BLaER1 (cell line): ENCODE results near the gene BORCS5.

Experiments
- H3K27ac ChIP-seq: shearing (Covaris generic); formaldehyde crosslinking; 2 replicates; pipeline ENCODE4 v1.8.1; 2022
- H3K27me3 ChIP-seq: shearing (Covaris generic); formaldehyde crosslinking; 2 replicates; pipeline ENCODE4 v1.8.1; 2022
- H3K36me3 ChIP-seq: shearing (Covaris generic); formaldehyde crosslinking; 2 replicates; pipeline ENCODE4 v1.8.1; 2022
- H3K4me1 ChIP-seq: shearing (Covaris generic); formaldehyde crosslinking; 2 replicates; pipeline ENCODE4 v1.8.1; 2022
- H3K4me2 ChIP-seq: shearing (Covaris generic); formaldehyde crosslinking; 2 replicates; pipeline ENCODE4 v1.8.1; 2022
- H3K4me3 ChIP-seq: shearing (Covaris generic); formaldehyde crosslinking; 2 replicates; pipeline ENCODE4 v1.8.1; 2022
- H3K9ac ChIP-seq: shearing (Covaris generic); formaldehyde crosslinking; 2 replicates; pipeline ENCODE4 v1.8.1; 2022
- H3K9me3 ChIP-seq: shearing (Covaris generic); formaldehyde crosslinking; 2 replicates; pipeline ENCODE4 v1.8.1; 2022
- H4K20me1 ChIP-seq: shearing (Covaris generic); formaldehyde crosslinking; 2 replicates; pipeline ENCODE4 v1.8.1; 2022
- Cebpa-rat ChIP-seq: shearing (Covaris generic); IDR thresholded peaks from 2 replicates; pipeline ENCODE4 v1.8.1; 2022

Gene BORCS5

GRCh38 chr12:12505544-12506495 is 148.9 kb downstream of the BORCS5 start:
- Histone ChIP-seq H3K4me1 (peaks cover 24% of the 10 kb centered on the region), H3K36me3 (no peaks in the 10 kb centered on the region), H3K9ac (no peak overlapping the region), H4K20me1 (0 out of 2 replicates have a peak, but pooled peaks cover 5% of the 10 kb centered on the region), H3K4me3 (no peak overlapping the region), H3K27me3 (no peaks in the 10 kb centered on the region), H3K27ac (peak overlapping the region; percentile 16; the same call in 1 of the 2 replicates), H3K4me2 (peak overlapping the region; percentile 58), H3K9me3 (no peaks in the 10 kb centered on the region)
- TF ChIP-seq Cebpa-rat, result no peak

GRCh38 chr12:12506496-12506890 is 149.6 kb downstream of the BORCS5 start:
- no peak for TF ChIP-seq Cebpa-rat
- H3K4me2 ChIP-seq, result peak overlapping the region; percentile 58
- H3K9ac ChIP-seq, result no peak overlapping the region
- no peaks in the 10 kb centered on the region for H3K36me3 ChIP-seq
- peak overlapping the region; percentile 16; the same call in 1 of the 2 replicates for H3K27ac ChIP-seq
- H3K4me1 ChIP-seq, result peaks cover 24% of the 10 kb centered on the region
- H4K20me1 ChIP-seq, result 0 out of 2 replicates have a peak, but pooled peaks cover 5% of the 10 kb centered on the region
- H3K27me3 ChIP-seq, result no peaks in the 10 kb centered on the region
- H3K9me3 ChIP-seq, result no peaks in the 10 kb centered on the region
- no peak overlapping the region for H3K4me3 ChIP-seq

GRCh38 chr12:12507121-12507520 is 150.2 kb downstream of the BORCS5 start:
- Histone ChIP-seq H3K4me3 (no peak overlapping the region), H3K4me1 (peaks cover 24% of the 10 kb centered on the region), H4K20me1 (0 out of 2 replicates have a peak, but pooled peaks cover 5% of the 10 kb centered on the region), H3K27me3 (no peaks in the 10 kb centered on the region), H3K9me3 (no peaks in the 10 kb centered on the region), H3K36me3 (no peaks in the 10 kb centered on the region), H3K4me2 (peak overlapping the region; percentile 58), H3K9ac (no peak overlapping the region), H3K27ac (no peak overlapping the region)
- no peak for TF ChIP-seq Cebpa-rat

- Histone ChIP-seq H3K27ac (no peak overlapping the region), H4K20me1 (0 out of 2 replicates have a peak, but pooled peaks cover 5% of the 10 kb centered on the region), H3K4me3 (no peak overlapping the region), H3K4me2 (no peak overlapping the region), H3K36me3 (no peaks in the 10 kb centered on the region), H3K4me1 (peaks cover 24% of the 10 kb centered on the region), H3K27me3 (no peaks in the 10 kb centered on the region), H3K9ac (no peak overlapping the region), H3K9me3 (no peaks in the 10 kb centered on the region)
- no peak for TF ChIP-seq Cebpa-rat
Measured at GRCh38 chr12:12508612-12509011, 151.7 kb downstream of the BORCS5 start.

GRCh38 chr12:12510141-12510540 is 153.3 kb downstream of the BORCS5 start:
- Histone ChIP-seq H3K9ac (no peak overlapping the region), H3K4me1 (peaks cover 24% of the 10 kb centered on the region), H3K27ac (no peak overlapping the region), H3K27me3 (no peaks in the 10 kb centered on the region), H4K20me1 (0 out of 2 replicates have a peak, but pooled peaks cover 3% of the 10 kb centered on the region), H3K9me3 (no peaks in the 10 kb centered on the region), H3K36me3 (no peaks in the 10 kb centered on the region), H3K4me2 (no peak overlapping the region), H3K4me3 (no peak overlapping the region)
- TF ChIP-seq Cebpa-rat, result no peak

- Histone ChIP-seq H3K4me3 (no peak overlapping the region), H3K4me2 (no peak overlapping the region), H3K9ac (no peak overlapping the region), H3K27me3 (no peaks in the 10 kb centered on the region), H3K36me3 (no peaks in the 10 kb centered on the region), H3K4me1 (peaks cover 21% of the 10 kb centered on the region), H3K27ac (no peak overlapping the region), H4K20me1 (no peaks in the 10 kb centered on the region), H3K9me3 (no peaks in the 10 kb centered on the region)
- TF ChIP-seq Cebpa-rat, result no peak
Measured at GRCh38 chr12:12510551-12510950, 153.7 kb downstream of the BORCS5 start.

- Histone ChIP-seq H3K36me3 (no peaks in the 10 kb centered on the region), H3K4me2 (no peak overlapping the region), H4K20me1 (no peaks in the 10 kb centered on the region), H3K27ac (no peak overlapping the region), H3K4me3 (no peak overlapping the region), H3K4me1 (peaks cover 14% of the 10 kb centered on the region), H3K9ac (no peak overlapping the region), H3K9me3 (no peaks in the 10 kb centered on the region), H3K27me3 (no peaks in the 10 kb centered on the region)
- TF ChIP-seq Cebpa-rat, result no peak
Measured at GRCh38 chr12:12511021-12511783, 154.3 kb downstream of the BORCS5 start.

GRCh38 chr12:12511895-12512711 is 155.2 kb downstream of the BORCS5 start:
- no peak overlapping the region for H3K9ac ChIP-seq
- H3K36me3 ChIP-seq, result no peaks in the 10 kb centered on the region
- no peaks in the 10 kb centered on the region for H3K9me3 ChIP-seq
- peaks cover 5% of the 10 kb centered on the region for H3K4me1 ChIP-seq
- no peak overlapping the region for H3K4me3 ChIP-seq
- TF ChIP-seq Cebpa-rat, result no peak
- no peaks in the 10 kb centered on the region for H4K20me1 ChIP-seq
- no peak overlapping the region for H3K27ac ChIP-seq
- H3K27me3 ChIP-seq, result no peaks in the 10 kb centered on the region
- no peak overlapping the region for H3K4me2 ChIP-seq

- Histone ChIP-seq H3K27me3 (no peaks in the 10 kb centered on the region), H3K36me3 (peaks cover 3% of the 10 kb centered on the region; the same call in 1 of the 2 replicates)
Measured at GRCh38 chr12:12513416-12514006, 156.6 kb downstream of the BORCS5 start.

More at GRCh38 chr12:12513416-12514006, 156.6 kb downstream of the BORCS5 start:
- H3K4me2 ChIP-seq, result no peak overlapping the region
- H4K20me1 ChIP-seq, result no peaks in the 10 kb centered on the region
- H3K4me3 ChIP-seq, result no peak overlapping the region
- no peak for TF ChIP-seq Cebpa-rat
- no peak overlapping the region for H3K9ac ChIP-seq
- H3K27ac ChIP-seq, result no peak overlapping the region
- no peaks in the 10 kb centered on the region for H3K4me1 ChIP-seq
- H3K9me3 ChIP-seq, result no peaks in the 10 kb centered on the region
